ENCODE results near the gene NALCN.

GRCh38 chr13:101415358-101416174, 742 bp downstream of the NALCN start:
- TF ChIP-seq CTCF (IDR thresholded peaks at IDR 0.05), result no peak
- TF ChIP-seq POLR2A (IDR thresholded peaks at IDR 0.05), result no peak

All from uterus (tissue), 2 donors.